HG03457 (cell line): ENCODE results near the gene PARN.
"Not testable (repeated sequence)": the region's sequence is repeated elsewhere in the genome, so short reads cannot be mapped to it uniquely, and the experiment has no call there.

Source experiments
- ATAC-seq: cut with Tn5 transposase; IDR thresholded peaks from one replicate; pipeline ENCODE4 v1.9.1; 2021; ENCODE audit warnings: moderate number of reproducible peaks; ENCODE audit not compliant: unreplicated experiment

Gene PARN

GRCh38 chr16:14405611-14406537 lies 224.2 kb downstream of the PARN start:
- ATAC-seq, result peak; percentile 82

- ATAC-seq, result not testable (repeated sequence)
Observed at GRCh38 chr16:14403001-14403389, 227.1 kb downstream of the PARN start.

GRCh38 chr16:14402114-14403000 lies 227.7 kb downstream of the PARN start:
- ATAC-seq, result not testable (repeated sequence)

DNA sequence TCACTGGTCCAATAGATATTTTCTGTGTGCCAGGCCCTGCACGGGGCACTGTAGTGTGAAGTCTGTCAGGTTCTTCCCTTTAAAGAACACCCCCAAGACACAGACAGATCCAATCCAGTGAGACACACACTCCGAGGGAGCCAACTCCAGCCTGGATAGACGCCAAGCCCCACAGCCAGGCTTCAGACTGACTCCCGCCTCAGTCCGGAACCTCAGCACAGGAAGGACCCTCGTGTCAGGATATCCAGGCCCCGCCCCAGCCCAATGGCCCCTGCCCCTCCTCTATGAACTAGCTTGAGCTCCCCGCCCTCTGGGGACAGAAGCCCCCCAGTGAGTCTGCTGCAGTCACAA lies 228.4 kb downstream of the PARN start:
- ATAC-seq, result not testable (repeated sequence)

DNA sequence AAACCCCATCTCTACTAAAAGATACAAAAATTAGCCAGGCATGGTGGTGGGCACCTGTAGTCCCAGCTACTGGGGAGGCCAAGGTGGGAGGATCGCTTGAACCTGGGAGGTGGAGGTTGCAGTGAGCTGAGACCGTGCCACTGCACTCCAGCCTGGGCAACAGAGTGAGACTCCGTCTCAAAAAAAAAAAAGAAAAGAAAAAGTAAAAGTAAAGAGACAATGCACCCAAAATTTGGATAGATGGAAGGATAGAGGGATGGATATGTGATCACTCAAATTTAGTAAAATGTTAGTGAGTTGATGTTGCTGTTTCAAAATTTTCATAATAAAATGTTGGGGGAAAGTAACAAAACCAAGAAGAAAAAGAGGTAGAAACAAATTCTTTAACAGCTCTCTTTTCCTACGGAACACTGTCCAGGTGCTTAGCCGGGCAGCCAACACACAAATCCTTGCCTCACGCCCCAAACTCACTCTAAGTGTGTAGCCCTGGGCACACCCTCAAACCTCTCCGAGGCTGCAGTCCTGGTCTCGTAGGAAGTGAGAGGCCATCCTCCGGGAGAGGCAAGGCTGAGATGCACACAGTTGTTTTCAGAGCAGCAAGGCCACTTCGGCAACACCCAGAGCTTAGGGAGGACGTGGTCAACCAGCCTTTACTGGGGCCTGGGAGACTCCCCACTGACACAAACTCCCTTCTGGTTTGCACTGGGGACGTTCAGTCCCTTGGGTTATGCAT lies 228.9 kb downstream of the PARN start:
- not testable (repeated sequence) for ATAC-seq

- no peak for ATAC-seq
Observed at GRCh38 chr16:14400285-14400977, 229.6 kb downstream of the PARN start.

- no peak for ATAC-seq
Observed at GRCh38 chr16:14399378-14400284, 230.4 kb downstream of the PARN start.

DNA sequence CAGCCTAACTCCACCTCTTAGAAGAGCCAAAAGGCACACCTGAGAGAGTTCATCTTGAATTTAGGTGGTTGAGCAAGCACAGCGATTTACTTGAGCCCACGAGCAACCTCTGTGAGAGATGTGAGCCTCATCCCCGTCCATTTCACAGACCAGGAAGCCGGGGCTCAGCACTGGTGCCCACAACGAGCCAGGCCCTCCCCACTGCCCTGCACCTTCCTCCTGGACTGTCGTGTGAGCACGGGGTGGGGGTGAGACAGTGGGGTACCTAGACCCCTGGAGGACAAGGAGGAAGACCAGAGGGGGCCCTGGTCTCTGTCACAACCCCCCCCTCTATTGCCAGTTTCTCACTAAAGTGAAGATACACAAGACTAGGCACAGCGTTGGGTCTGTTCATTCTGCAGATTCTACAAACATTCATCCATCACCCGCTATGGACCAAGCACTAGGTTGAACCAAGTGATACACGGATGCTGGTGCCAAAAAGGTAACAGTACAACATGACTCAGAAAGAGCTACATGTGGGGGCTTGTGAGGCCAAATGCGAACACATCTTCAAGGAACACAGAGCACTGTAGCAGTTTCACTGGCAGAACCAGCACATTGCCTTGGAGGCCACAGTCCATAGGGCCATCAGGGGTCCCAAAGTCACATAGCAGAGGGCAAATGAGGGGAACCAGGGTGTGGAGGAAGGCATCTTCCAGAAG lies 231.9 kb downstream of the PARN start:
- ATAC-seq, result no peak

DNA sequence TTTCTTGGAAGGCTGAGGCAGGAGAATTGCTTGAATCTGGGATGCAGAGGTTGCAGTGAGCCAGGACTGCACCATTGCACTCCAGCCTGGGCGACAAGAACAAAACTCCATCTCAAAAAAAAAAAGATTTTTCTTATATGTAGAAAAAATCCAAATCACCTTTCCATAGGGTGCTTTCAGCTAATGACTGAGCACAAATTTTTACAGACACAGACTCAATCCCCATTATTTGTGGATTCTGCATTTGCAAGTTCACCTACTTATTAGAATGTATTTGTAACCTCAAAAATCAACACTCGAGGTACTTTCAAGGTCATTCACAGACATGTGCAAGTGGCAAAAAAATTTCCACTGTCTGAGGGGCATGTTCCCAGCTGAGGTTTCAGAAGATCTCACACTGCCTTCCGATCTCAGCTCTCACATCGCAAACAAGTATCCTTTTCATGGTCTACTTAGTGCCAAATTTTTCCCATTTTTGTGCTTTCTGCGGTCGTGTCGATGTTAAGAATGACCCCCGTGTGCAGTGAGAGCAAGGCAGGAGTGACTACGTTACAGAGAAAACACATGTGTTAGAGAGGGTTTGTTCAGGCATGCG lies 234.3 kb downstream of the PARN start:
- not testable (repeated sequence) for ATAC-seq

DNA sequence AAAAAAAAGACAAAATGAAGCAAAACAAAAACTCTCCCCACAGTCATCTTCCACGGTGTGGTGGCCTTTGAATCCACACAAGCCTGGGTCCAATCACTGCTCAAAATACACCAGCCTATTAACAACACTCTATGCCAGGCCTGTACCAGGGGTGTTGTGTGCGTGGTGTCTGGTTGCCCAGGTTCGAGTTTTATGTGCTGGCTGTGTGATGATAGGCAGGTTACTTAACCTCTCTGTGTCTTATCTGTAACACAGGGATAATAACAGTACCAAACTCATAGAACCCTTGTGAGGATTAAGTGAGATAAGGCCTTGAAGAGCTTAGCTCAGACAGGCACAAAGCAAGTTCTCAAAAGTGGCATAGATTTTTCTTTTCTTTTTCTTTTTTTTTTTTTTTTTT lies 235.2 kb downstream of the PARN start:
- no peak for ATAC-seq

DNA sequence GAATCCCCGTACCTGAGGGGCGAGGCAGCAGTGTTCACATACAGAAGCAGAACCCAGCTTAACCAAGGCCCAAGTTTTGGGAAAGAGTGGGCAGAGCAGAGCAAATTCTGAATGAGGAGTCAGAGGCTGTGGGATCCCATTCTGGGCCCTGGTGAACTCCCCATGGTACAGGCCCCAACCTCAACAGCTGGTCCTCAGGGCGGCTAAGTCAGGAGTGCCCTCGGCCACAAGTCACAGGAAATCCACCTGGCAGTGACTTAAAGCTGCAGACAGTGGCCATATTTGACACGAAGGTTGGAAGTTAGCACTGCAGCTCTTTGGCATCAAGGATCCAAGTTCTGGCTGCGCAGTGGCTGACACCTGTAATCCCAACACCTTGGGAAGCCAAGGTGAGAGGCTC lies 237.1 kb downstream of the PARN start:
- no peak for ATAC-seq

- ATAC-seq, result no peak
Observed at GRCh38 chr16:14389359-14389758, 240.7 kb downstream of the PARN start.

DNA sequence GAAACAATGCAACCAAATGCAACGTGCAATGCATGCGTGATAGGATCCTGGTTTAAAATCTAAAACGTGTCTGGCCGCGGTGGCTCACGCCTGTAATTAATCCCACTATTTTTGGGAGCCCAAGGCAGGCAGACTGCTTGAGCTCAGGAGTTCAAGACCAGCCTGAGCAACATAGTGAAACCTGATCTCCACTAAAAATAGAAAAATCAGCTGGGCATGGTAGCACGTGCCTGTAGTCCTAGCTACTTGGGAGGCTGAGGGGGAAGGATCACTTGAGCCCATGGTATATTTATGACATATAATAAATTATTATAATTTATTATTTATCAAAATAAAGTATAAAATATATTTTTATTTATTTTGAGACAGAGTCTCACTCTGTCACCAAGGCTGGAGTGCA lies 241.8 kb downstream of the PARN start:
- ATAC-seq, result no peak

- no peak for ATAC-seq
Observed at GRCh38 chr16:14386115-14386514, 243.9 kb downstream of the PARN start.
